Measurements from ENCODE around the gene HOXD12.

HOXD12 gene

GRCh38 chr2:176107731-176108181 is 8.2 kb downstream of the HOXD12 start:
- no peak for DNase-seq

GRCh38 chr2:176109192-176109901 is 9.8 kb downstream of the HOXD12 start:
- no peak for DNase-seq

GRCh38 chr2:176109946-176110345 is 10.4 kb downstream of the HOXD12 start:
- no peak for DNase-seq

GRCh38 chr2:176110415-176111308 is 11.1 kb downstream of the HOXD12 start:
- no peak for DNase-seq

- no peak for DNase-seq
Observed at GRCh38 chr2:176111309-176111663, 11.7 kb downstream of the HOXD12 start.

GRCh38 chr2:176111846-176112374 is 12.3 kb downstream of the HOXD12 start:
- no peak for DNase-seq

GRCh38 chr2:176112375-176113302 is 13.0 kb downstream of the HOXD12 start:
- DNase-seq, result no peak

- no peak for DNase-seq
Observed at GRCh38 chr2:176114120-176114929, 14.7 kb downstream of the HOXD12 start.

GRCh38 chr2:176114930-176115625 is 15.5 kb downstream of the HOXD12 start:
- no peak for DNase-seq

GRCh38 chr2:176115883-176116813 is 16.6 kb downstream of the HOXD12 start, which contains the start of gene HOXD10:
Gene HOXD10, plus strand, starts transcription at chr2:176116778. Its CDS starts 56 bp downstream, at chr2:176116834.
- DNase-seq, result no peak

GRCh38 chr2:176117162-176117822 is 17.7 kb downstream of the HOXD12 start:
- DNase-seq, result no peak

- no peak for DNase-seq
Observed at GRCh38 chr2:176117823-176118371, 18.3 kb downstream of the HOXD12 start.

GRCh38 chr2:176118601-176119339 is 19.2 kb downstream of the HOXD12 start:
- no peak for DNase-seq

GRCh38 chr2:176120364-176121189 is 21.0 kb downstream of the HOXD12 start:
- no peak for DNase-seq

- DNase-seq, result no peak
Observed at GRCh38 chr2:176121190-176122051, 21.8 kb downstream of the HOXD12 start.

- no peak for DNase-seq
Observed at GRCh38 chr2:176122052-176122682, 22.6 kb downstream of the HOXD12 start.

Measured in GF-D8 (cell line).